Measurements from ENCODE around the gene ATG13.
A peak's percentile ranks its signal among the peaks of the same experiment; 100 is the strongest.

DNA sequence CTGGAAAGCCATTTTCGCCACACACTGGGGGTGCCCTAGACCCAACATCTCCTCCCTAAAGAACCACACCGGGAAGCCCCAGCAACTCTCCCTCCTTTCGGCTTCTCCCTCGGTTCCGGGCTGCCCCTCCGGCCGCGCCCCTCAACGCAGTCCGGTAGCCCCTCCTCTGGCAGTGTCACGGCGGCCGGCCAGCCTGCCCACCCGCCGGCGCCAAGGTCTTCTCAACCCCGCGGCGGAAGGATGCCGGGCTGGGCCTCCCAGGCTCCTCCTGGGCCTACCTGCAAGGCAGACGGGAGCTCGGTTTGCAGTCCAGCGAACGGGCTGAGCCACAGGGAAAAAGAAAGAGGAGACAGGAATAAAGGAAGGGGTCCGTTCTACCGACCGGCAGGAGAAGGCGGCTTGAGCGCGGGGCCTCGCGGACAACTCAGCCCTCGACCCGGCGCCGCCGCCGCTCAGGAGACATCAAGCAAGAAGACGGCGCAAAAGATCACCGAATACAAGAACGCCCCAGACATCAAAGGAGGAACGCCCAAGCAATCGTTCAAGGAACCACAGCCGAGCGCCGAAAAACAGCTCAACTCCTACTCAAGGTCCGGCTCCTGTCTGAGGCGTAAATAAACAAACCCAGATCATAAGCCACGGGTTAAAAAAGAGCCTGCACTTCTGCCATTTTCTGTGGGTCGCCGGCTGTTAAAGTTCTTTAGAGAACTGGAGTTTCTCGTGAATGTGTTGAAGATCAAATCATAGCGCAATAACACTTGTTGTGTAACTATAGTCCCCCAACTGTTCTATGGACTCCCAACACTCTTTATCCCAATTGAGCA, 23.6 kb upstream of the ATG13 start, which contains the start of gene AMBRA1:
- TF ChIP-seq BRCA1 (IDR thresholded peaks at IDR 0.05; ENCODE audit: low read depth, low read length) (no peak), POLR2A (IDR thresholded peaks at IDR 0.05; ENCODE audit: control extremely low read depth in 1 of 2, low read depth in 2 of 2, low read length in 2 of 2) (peak; percentile 23 to 83), TCF12 (IDR thresholded peaks at IDR 0.05; ENCODE audit: low read depth, low read length) (no peak)
- TF ChIP-seq, protein P1, sequence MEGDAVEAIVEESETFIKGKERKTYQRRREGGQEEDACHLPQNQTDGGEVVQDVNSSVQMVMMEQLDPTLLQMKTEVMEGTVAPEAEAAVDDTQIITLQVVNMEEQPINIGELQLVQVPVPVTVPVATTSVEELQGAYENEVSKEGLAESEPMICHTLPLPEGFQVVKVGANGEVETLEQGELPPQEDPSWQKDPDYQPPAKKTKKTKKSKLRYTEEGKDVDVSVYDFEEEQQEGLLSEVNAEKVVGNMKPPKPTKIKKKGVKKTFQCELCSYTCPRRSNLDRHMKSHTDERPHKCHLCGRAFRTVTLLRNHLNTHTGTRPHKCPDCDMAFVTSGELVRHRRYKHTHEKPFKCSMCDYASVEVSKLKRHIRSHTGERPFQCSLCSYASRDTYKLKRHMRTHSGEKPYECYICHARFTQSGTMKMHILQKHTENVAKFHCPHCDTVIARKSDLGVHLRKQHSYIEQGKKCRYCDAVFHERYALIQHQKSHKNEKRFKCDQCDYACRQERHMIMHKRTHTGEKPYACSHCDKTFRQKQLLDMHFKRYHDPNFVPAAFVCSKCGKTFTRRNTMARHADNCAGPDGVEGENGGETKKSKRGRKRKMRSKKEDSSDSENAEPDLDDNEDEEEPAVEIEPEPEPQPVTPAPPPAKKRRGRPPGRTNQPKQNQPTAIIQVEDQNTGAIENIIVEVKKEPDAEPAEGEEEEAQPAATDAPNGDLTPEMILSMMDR (IDR thresholded peaks at IDR 0.05; ENCODE audit: control extremely low read depth in 1 of 3, insufficient read depth in 1 of 3, low read depth in 1 of 3, low read length in 3 of 3) = no peak

Data from H1 (cell line).